Thyroid gland (tissue), 4 donors: ENCODE measurements around the gene PLGRKT.

Experiments used
- POLR2A ChIP-seq, 2 donors: fragments of 450-650 bp; IDR thresholded peaks; one replicate each; pipeline ENCODE4 v1.6.1; 2017; ENCODE audit warnings: antibody characterized with exemption in 2 of 2, mild to moderate bottlenecking in 2 of 2, moderate library complexity in 1 of 2
- TF ChIP-seq, protein P1 (sequence below), 6 experiments: fragments of 200-600 bp in 3 of 6; fragments of 450-650 bp in 3 of 6; sonication (generic) in 3 of 6; IDR thresholded peaks; one replicate each; pipeline ENCODE4 v1.5.1; 2016 to 2019; ENCODE audit warnings: antibody characterized with exemption in 6 of 6, mild to moderate bottlenecking in 2 of 6, inconsistent platforms in 1 of 6, moderate library complexity in 1 of 6

GRCh38 chr9:5459289-5459829, 21.6 kb upstream of the PLGRKT start:
- no peak for TF ChIP-seq POLR2A (IDR thresholded peaks at IDR 0.05)
- TF ChIP-seq, protein P1, sequence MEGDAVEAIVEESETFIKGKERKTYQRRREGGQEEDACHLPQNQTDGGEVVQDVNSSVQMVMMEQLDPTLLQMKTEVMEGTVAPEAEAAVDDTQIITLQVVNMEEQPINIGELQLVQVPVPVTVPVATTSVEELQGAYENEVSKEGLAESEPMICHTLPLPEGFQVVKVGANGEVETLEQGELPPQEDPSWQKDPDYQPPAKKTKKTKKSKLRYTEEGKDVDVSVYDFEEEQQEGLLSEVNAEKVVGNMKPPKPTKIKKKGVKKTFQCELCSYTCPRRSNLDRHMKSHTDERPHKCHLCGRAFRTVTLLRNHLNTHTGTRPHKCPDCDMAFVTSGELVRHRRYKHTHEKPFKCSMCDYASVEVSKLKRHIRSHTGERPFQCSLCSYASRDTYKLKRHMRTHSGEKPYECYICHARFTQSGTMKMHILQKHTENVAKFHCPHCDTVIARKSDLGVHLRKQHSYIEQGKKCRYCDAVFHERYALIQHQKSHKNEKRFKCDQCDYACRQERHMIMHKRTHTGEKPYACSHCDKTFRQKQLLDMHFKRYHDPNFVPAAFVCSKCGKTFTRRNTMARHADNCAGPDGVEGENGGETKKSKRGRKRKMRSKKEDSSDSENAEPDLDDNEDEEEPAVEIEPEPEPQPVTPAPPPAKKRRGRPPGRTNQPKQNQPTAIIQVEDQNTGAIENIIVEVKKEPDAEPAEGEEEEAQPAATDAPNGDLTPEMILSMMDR (IDR thresholded peaks at IDR 0.05): no peak
